ENCODE results near the gene ECT2.
"Not testable (repeated sequence)": the region's sequence is repeated elsewhere in the genome, so short reads cannot be mapped to it uniquely, and the experiment has no call there.

ECT2 gene

DNA sequence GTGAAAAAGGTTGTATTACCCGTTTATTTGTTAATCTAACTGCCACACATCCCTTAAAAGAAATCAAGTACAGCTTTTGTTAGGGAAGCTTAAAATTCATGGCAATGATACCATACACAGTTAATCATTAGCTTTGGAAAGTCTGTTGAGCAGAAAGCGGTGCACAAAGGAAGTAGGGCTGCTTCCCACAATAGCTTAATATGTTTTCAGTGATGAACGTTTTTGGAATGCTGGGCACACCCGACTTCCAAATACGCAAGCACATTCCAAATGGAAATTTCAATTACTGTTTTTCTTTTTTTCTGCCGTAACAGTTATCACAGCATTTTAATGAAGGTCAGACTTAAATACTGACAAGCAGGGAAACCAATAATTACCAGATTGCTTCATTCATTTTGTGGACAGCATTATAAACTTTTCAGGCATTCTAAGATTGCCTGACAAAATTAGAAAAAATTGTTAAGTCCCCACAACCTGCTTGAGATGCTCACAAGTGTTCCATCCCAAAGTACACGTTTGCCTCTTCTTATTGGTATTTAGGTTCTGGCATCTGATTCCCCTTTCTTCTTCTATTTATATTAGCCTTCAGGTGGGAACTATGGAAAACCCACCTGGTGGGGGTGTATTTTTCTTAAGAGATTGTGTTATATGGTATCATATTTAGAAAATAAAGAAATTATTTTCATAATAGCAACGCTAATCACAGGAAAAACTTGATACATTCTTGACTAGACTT, 1.1 kb upstream of the ECT2 start:
- peak overlapping the region; percentile 94 for H3K27ac ChIP-seq
- TF ChIP-seq, protein P1, sequence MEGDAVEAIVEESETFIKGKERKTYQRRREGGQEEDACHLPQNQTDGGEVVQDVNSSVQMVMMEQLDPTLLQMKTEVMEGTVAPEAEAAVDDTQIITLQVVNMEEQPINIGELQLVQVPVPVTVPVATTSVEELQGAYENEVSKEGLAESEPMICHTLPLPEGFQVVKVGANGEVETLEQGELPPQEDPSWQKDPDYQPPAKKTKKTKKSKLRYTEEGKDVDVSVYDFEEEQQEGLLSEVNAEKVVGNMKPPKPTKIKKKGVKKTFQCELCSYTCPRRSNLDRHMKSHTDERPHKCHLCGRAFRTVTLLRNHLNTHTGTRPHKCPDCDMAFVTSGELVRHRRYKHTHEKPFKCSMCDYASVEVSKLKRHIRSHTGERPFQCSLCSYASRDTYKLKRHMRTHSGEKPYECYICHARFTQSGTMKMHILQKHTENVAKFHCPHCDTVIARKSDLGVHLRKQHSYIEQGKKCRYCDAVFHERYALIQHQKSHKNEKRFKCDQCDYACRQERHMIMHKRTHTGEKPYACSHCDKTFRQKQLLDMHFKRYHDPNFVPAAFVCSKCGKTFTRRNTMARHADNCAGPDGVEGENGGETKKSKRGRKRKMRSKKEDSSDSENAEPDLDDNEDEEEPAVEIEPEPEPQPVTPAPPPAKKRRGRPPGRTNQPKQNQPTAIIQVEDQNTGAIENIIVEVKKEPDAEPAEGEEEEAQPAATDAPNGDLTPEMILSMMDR (conservative IDR thresholded peaks at IDR 0.05), result no peak

DNA sequence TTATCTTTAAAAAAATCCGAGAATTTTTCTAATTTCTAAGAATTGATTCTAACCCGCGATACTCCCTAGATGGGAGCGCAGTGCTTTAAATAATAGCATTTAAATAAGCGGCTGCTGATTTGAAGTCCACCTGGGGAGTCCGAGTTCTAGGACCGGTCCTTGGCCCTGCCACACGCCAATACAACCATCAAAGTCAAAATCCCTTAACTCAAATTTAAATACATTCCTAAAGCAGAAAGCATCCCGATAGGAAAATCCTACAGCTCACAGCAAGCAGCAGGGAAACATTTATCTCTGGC, 508 bp upstream of the ECT2 start:
- TF ChIP-seq, protein P1 (conservative IDR thresholded peaks at IDR 0.05), result no peak

DNA sequence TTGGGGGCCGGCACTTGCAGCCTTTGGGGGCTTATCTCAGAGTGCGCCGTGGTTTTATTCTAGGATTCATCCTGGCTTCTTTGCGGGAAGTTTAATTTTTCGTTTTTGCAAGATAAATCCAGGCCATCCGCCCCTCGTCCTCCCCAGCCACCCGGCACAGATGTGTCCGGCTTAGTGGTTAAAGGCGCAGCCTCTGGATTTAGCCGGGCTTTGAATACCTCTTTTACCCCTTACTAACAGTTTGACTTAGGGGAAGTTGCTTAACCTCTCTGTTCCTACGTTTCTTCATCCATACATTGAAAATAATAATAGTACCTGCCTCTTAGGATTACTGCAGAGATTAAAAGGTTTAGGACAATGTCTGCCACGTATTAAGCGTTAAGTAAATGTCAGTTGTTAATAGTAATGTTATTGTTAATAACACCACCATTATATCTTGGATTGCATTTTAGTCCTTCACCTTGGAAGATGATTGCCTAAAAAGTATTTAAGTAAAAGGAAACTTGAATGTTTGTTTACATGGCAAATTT, 714 bp downstream of the ECT2 start:
- H3K27ac ChIP-seq, result peak overlapping the region; percentile 94
- TF ChIP-seq, protein P1 (conservative IDR thresholded peaks at IDR 0.05), result no peak

More for the DNA sequence above, 508 bp upstream of the ECT2 start:
- peak overlapping the region; percentile 94 for H3K27ac ChIP-seq

DNA sequence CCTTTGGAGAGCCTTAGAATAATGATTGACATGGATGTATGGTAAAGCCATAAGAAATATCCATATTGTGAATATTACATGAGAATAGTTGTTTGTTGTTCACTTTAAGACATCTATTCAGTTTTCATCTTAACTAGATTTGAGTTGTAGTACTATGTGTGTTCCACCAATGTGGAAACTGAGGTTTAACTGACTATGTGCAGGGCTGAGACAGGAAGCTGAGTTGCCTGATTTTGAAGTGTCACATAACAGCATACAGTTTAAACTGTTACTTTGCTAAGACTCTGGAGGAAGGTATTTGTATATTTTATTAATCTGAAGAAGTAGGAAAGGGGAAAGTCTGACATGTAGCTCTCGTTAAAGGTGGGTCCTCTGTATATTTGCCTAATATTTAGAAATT, 2.1 kb downstream of the ECT2 start:
- peak overlapping the region; percentile 94; the same call in 1 of the 2 replicates for H3K27ac ChIP-seq
- TF ChIP-seq, protein P1 (conservative IDR thresholded peaks at IDR 0.05), result no peak

DNA sequence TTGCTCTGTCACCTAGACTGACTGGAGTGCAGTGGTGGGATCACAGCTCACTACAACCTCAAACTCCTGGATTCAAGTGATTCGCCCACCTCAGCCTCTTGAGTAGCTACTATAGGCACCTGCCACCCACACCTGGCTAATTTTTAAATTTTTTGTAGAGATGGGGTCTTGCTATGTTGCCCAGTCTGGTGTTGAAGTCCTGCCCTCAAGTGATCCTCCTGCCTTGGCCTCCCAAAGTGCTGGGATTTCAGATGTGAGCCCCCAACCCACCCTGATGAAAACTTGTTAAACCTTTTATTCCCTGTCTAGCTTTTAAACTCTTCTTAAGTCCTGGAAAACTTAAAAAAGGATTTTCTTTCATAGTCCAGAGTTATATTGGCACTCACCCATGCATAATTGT, 2.6 kb downstream of the ECT2 start:
- H3K27ac ChIP-seq, result no peak overlapping the region; the same call in 1 of the 2 replicates
- TF ChIP-seq, protein P1 (conservative IDR thresholded peaks at IDR 0.05), result no peak

DNA sequence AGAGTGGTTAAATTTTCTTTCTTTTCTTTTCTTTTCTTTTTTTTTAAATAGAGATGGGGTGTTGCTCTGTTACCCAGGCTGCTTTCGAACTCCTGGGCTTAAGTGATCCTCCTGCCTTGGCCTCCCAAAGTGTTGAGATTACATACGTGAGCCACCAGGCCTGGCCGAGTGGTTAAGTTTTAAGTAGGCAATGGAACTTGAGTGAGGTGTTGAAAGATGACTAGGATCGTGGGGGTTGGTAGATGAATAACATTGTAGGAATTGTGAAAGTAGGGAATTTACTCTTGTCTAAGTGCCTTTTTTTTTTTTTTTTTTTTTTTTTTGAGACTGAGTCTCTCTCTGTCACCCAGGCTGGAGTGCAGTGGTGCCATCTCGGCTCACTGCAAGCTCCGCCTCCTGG, 9.9 kb downstream of the ECT2 start:
- H3K27ac ChIP-seq, result not testable (repeated sequence)

DNA sequence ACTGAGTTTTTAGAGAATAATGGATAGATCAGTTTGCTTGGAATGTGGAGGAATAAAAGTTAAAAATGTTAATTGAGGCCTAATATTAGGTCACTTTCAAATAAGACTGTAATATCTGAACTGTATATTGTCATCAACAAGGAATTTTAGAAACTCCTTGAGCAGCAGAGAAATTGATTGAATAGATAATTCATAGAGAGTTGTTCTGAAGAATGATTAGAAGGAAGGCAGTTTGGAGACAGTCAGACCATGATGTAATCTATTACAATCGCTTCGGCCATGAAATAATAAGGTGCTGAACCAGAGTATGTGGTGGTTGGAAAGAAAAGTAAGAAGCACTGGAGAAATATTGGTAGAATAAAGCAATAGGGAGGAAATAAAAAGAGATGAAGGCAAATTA, 15.7 kb downstream of the ECT2 start:
- no peak overlapping the region for H3K27ac ChIP-seq
- TF ChIP-seq, protein P1 (conservative IDR thresholded peaks at IDR 0.05), result no peak

DNA sequence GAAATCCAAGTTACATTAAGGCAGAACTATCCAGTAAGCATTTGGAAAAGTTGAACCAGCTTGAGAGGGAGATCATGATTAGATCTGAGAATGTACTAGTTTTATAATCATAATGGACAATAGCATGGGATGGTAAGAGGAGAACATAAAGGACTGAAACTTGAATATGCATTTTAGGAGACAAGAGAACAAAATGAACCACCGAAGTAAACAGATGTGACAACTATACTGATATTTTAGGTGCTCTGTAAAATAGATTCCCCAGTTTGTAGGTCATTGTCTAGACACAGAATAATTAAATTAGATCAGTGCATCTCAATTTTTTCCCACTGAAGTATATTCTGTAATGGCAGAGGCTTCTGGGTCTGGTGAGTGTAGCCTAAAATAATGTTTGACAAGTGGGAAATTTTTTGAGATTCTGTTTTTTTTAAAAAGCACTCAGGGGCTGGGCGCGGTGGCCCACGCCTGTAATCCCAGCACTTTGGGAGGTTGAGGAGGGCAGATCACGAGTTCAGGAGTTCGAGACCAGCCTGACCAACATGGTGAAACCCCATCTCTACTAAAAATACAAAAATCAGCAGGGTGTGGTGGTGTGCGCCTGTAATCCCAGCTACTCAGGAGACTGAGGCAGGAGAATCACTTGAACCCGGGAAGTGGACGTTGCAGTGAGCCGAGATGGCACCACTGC, 16.3 kb downstream of the ECT2 start:
- no peak overlapping the region for H3K27ac ChIP-seq
- TF ChIP-seq, protein P1 (conservative IDR thresholded peaks at IDR 0.05), result no peak

Measured in VCaP (cell line).